ENCODE results near the gene DUSP11.
A peak's percentile ranks its signal among the peaks of the same experiment; 100 is the strongest.
"Not testable (repeated sequence)": the region's sequence is repeated elsewhere in the genome, so short reads cannot be mapped to it uniquely, and the experiment has no call there.

Gene DUSP11

DNA sequence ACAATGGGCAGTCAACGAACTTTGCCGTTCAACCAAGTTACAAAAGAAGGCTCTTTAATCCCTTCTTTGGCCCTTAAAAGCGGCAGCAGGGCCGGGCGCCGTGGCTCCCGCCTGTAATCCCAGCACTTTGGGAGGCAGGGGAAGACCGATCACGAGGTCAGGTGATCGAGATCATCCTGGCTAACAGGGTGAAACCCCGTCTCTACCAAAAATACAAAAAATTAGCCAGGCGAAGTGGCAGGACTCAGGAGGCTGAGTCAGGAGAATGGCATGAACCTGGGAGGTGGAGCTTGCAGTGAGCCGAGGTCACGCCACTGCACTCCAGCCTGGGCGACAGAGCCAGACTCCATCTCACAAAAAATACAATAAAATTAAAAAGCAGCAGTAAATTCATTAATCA lies 3.5 kb upstream of the DUSP11 start:
- not testable (repeated sequence) for H3K4ac ChIP-seq (ENCODE audit: low read depth, low read length); H2BK12ac ChIP-seq (ENCODE audit: low read length); H3K9ac ChIP-seq (ENCODE audit: low read length); H3K9me3 ChIP-seq (ENCODE audit: insufficient read depth, low read depth, low read length); H4K12ac ChIP-seq (ENCODE audit: low read depth, low read length); H3K4me2 ChIP-seq (ENCODE audit: low read length); H3K23ac ChIP-seq (ENCODE audit: low read length); H4K91ac ChIP-seq (ENCODE audit: low read depth, low read length); H3K14ac ChIP-seq (ENCODE audit: low read length); H3K4me3 ChIP-seq (ENCODE audit: low read depth, low read length); H2BK120ac ChIP-seq (ENCODE audit: insufficient read depth, low read length, poor library complexity); H3K79me1 ChIP-seq (ENCODE audit: low read length); H2BK5ac ChIP-seq (ENCODE audit: low read depth, low read length, poor library complexity); H3K36me3 ChIP-seq (ENCODE audit: control insufficient read depth in 1 of 2, insufficient read depth in 2 of 2, low read length in 2 of 2); H3K18ac ChIP-seq (ENCODE audit: low read length); H2AFZ ChIP-seq (ENCODE audit: insufficient read depth, low read length, poor library complexity); H3K79me2 ChIP-seq (ENCODE audit: control insufficient read depth, insufficient read depth, low read length, poor library complexity); H3K27ac ChIP-seq (ENCODE audit: low read depth, low read length); H3K27me3 ChIP-seq (ENCODE audit: insufficient read depth, low read length); H3K4me1 ChIP-seq (ENCODE audit: control insufficient read depth in 1 of 2, insufficient read depth in 2 of 2, low read length in 2 of 2); H2AK5ac ChIP-seq (ENCODE audit: low read length)
- H4K8ac ChIP-seq (ENCODE audit: low read depth, low read length): peak overlapping the region; percentile 58
- DNase-seq: peak; percentile 31 to 52
- WGBS (ENCODE audit: extremely low coverage, insufficient coverage, insufficient read length): no CpG with 5 or more reads among the region's 15 CpGs

GRCh38 chr2:73780237-73780582 lies 307 bp upstream of the DUSP11 start:
- Histone ChIP-seq H2BK12ac (ENCODE audit: low read length) (no peak overlapping the region), H3K36me3 (ENCODE audit: control insufficient read depth in 1 of 2, insufficient read depth in 2 of 2, low read length in 2 of 2) (peaks cover 3 to 5% of the 10 kb centered on the region in 2 experiments), H3K79me2 (ENCODE audit: control insufficient read depth, insufficient read depth, low read length, poor library complexity) (peaks cover 4% of the 10 kb centered on the region), H2AFZ (ENCODE audit: insufficient read depth, low read length, poor library complexity) (no peak overlapping the region), H2BK5ac (ENCODE audit: low read depth, low read length, poor library complexity) (no peak overlapping the region), H2AK5ac (ENCODE audit: low read length) (no peak overlapping the region), H3K4ac (ENCODE audit: low read depth, low read length) (no peak overlapping the region), H3K4me3 (ENCODE audit: low read depth, low read length) (no peak overlapping the region), H4K8ac (ENCODE audit: low read depth, low read length) (no peak overlapping the region), H3K9me3 (ENCODE audit: insufficient read depth, low read depth, low read length) (no peaks in the 10 kb centered on the region), H3K79me1 (ENCODE audit: low read length) (peaks cover 3% of the 10 kb centered on the region), H3K4me1 (ENCODE audit: control insufficient read depth in 1 of 2, insufficient read depth in 2 of 2, low read length in 2 of 2) (peaks cover 0 to 2% of the 10 kb centered on the region in 2 experiments), H3K9ac (ENCODE audit: low read length) (no peak overlapping the region), H3K27ac (ENCODE audit: low read depth, low read length) (no peak overlapping the region), H4K12ac (ENCODE audit: low read depth, low read length) (no peak overlapping the region), H2BK120ac (ENCODE audit: insufficient read depth, low read length, poor library complexity) (no peak overlapping the region), H4K91ac (ENCODE audit: low read depth, low read length) (no peak overlapping the region), H3K23ac (ENCODE audit: low read length) (no peak overlapping the region), H3K14ac (ENCODE audit: low read length) (no peak overlapping the region), H3K27me3 (ENCODE audit: insufficient read depth, low read length) (no peaks in the 10 kb centered on the region), H3K4me2 (ENCODE audit: low read length) (no peak overlapping the region), H3K18ac (ENCODE audit: low read length) (no peak overlapping the region)
- WGBS (ENCODE audit: extremely low coverage, insufficient coverage, insufficient read length): no CpG with 5 or more reads among the region's 7 CpGs
- DNase-seq: no peak

DNA sequence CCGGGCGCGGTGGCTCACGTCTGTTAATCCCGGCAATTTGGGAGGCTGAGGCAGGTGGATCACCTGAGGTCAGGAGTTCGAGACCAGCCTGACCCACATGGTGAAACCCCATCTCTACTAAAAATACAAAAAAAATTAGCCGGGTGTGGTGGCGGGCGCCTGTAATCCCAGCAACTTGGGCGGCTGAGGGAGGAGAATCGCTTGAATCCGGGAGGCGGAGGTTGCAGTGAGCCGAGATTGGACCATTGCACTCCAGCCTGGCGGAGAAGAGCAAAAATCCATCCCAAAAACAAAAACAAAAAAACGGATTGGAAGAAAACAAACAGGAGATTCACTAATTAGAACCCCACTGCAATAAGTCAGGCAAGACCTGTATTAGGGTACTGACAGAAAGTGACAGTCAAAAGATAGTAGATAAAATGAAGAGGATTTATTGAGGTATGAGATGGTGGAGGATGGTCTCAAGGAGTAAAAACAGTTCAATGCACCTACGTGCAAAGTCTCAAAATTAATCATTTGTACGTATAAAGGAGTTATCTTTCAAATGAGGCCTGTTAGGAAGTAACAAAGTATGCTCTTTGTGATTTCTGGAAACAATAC lies 936 bp downstream of the DUSP11 start:
- H3K79me1 ChIP-seq (ENCODE audit: low read length); H3K14ac ChIP-seq (ENCODE audit: low read length); H3K36me3 ChIP-seq (ENCODE audit: control insufficient read depth in 1 of 2, insufficient read depth in 2 of 2, low read length in 2 of 2); H3K18ac ChIP-seq (ENCODE audit: low read length); H2BK5ac ChIP-seq (ENCODE audit: low read depth, low read length, poor library complexity); H2BK120ac ChIP-seq (ENCODE audit: insufficient read depth, low read length, poor library complexity); H2BK12ac ChIP-seq (ENCODE audit: low read length); H3K9ac ChIP-seq (ENCODE audit: low read length); H3K9me3 ChIP-seq (ENCODE audit: insufficient read depth, low read depth, low read length); DNase-seq; H4K12ac ChIP-seq (ENCODE audit: low read depth, low read length); H3K23ac ChIP-seq (ENCODE audit: low read length); H3K4ac ChIP-seq (ENCODE audit: low read depth, low read length); H3K27ac ChIP-seq (ENCODE audit: low read depth, low read length); H3K4me1 ChIP-seq (ENCODE audit: control insufficient read depth in 1 of 2, insufficient read depth in 2 of 2, low read length in 2 of 2); H4K8ac ChIP-seq (ENCODE audit: low read depth, low read length); H4K91ac ChIP-seq (ENCODE audit: low read depth, low read length); H3K79me2 ChIP-seq (ENCODE audit: control insufficient read depth, insufficient read depth, low read length, poor library complexity); H2AK5ac ChIP-seq (ENCODE audit: low read length); H2AFZ ChIP-seq (ENCODE audit: insufficient read depth, low read length, poor library complexity); H3K27me3 ChIP-seq (ENCODE audit: insufficient read depth, low read length): not testable (repeated sequence)
- peak overlapping the region; percentile 87 for H3K4me2 ChIP-seq (ENCODE audit: low read length)
- no CpG with 5 or more reads among the region's 18 CpGs for WGBS (ENCODE audit: extremely low coverage, insufficient coverage, insufficient read length)
- H3K4me3 ChIP-seq (ENCODE audit: low read depth, low read length): peak overlapping the region; percentile 88

GRCh38 chr2:73776869-73777519 lies 2.9 kb downstream of the DUSP11 start:
- no peak overlapping the region for H3K4me2 ChIP-seq (ENCODE audit: low read length)
- H3K4ac ChIP-seq (ENCODE audit: low read depth, low read length): no peak overlapping the region
- H3K9me3 ChIP-seq (ENCODE audit: insufficient read depth, low read depth, low read length): no peaks in the 10 kb centered on the region
- peaks cover 3 to 5% of the 10 kb centered on the region in 2 experiments for H3K36me3 ChIP-seq (ENCODE audit: control insufficient read depth in 1 of 2, insufficient read depth in 2 of 2, low read length in 2 of 2)
- H3K27me3 ChIP-seq (ENCODE audit: insufficient read depth, low read length): no peaks in the 10 kb centered on the region
- no peak overlapping the region for H3K9ac ChIP-seq (ENCODE audit: low read length)
- no peak overlapping the region for H3K4me3 ChIP-seq (ENCODE audit: low read depth, low read length)
- H3K14ac ChIP-seq (ENCODE audit: low read length): no peak overlapping the region
- no peak overlapping the region for H4K91ac ChIP-seq (ENCODE audit: low read depth, low read length)
- H3K79me1 ChIP-seq (ENCODE audit: low read length): peaks cover 3% of the 10 kb centered on the region
- no peak overlapping the region for H3K18ac ChIP-seq (ENCODE audit: low read length)
- no peaks in the 10 kb centered on the region for H3K4me1 ChIP-seq (ENCODE audit: control insufficient read depth in 1 of 2, insufficient read depth in 2 of 2, low read length in 2 of 2)
- H3K79me2 ChIP-seq (ENCODE audit: control insufficient read depth, insufficient read depth, low read length, poor library complexity): peaks cover 4% of the 10 kb centered on the region
- DNase-seq: peak; percentile 18 to 51
- H4K8ac ChIP-seq (ENCODE audit: low read depth, low read length): no peak overlapping the region
- no peak overlapping the region for H2BK120ac ChIP-seq (ENCODE audit: insufficient read depth, low read length, poor library complexity)
- H2AFZ ChIP-seq (ENCODE audit: insufficient read depth, low read length, poor library complexity): no peak overlapping the region
- H2AK5ac ChIP-seq (ENCODE audit: low read length): no peak overlapping the region
- no peak overlapping the region for H2BK12ac ChIP-seq (ENCODE audit: low read length)
- H3K27ac ChIP-seq (ENCODE audit: low read depth, low read length): no peak overlapping the region
- H2BK5ac ChIP-seq (ENCODE audit: low read depth, low read length, poor library complexity): no peak overlapping the region
- no peak overlapping the region for H4K12ac ChIP-seq (ENCODE audit: low read depth, low read length)
- no CpG with 5 or more reads among the region's 8 CpGs for WGBS (ENCODE audit: extremely low coverage, insufficient coverage, insufficient read length)
- no peak overlapping the region for H3K23ac ChIP-seq (ENCODE audit: low read length)

Data from trophoblast cell (in vitro differentiated cells and primary cell).